ENCODE results near the gene TPM4. TPM values are rescaled to one million over a fixed set of nuclear protein-coding genes. Genes with fewer than 3 reads are reported as not detected.

The TPM4 gene
- total RNA-seq, 2 donors from 2014 or later = 964 to 1,096 TPM

DNA sequence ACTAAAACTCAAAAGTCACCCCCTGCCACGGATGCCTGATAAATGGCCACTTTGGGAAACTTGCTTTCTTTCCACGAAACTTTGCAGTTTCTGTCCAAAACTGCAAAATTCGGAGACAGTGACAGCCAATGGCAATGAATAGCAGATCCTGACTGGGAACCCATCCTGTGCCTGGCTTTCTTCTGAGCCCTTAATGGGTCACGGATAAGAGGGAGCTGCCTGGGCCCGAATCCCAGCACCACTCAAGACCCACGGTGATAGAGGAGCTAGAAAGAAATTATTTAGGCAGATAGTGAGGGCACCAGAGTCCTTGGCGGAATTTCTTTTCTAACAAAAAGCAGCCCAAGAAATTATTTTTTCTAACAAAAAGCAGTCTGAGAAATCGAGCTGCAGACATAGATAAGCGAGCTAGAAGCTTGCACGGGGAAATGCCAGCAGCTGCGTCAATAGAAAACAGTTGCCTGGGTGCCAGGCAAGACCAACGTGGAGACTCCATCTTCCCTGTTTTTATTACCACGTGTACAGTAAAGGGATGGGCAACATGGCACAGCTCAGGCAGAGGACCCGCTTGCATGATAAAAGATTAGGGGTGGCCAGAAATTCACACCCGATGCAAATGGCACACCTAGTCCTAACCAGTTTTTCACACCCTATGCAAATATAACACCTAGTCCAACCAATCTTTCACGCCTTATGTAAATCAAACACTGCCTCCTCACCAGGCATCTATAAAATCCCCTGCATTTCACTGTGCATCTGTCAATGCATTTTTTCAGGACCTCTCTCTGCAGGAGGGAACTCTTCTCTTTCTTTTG lies 60.1 kb downstream of the TPM4 start:
- ATAC-seq (ENCODE audit: insufficient number of reproducible peaks, low FRiP score, low read depth) = no peak
- H3K27me3 ChIP-seq (replicated peaks; ENCODE audit: insufficient read depth) = no peaks in the 10 kb centered on the region
- no peaks in the 10 kb centered on the region for H3K4me1 ChIP-seq (ENCODE audit: control insufficient read depth in 1 of 2, low read depth in 2 of 2)
- H3K27ac ChIP-seq = no peak overlapping the region
- no peak overlapping the region for H3K4me3 ChIP-seq
- peaks cover 22% of the 10 kb centered on the region for H3K36me3 ChIP-seq
- TF ChIP-seq, protein P1, sequence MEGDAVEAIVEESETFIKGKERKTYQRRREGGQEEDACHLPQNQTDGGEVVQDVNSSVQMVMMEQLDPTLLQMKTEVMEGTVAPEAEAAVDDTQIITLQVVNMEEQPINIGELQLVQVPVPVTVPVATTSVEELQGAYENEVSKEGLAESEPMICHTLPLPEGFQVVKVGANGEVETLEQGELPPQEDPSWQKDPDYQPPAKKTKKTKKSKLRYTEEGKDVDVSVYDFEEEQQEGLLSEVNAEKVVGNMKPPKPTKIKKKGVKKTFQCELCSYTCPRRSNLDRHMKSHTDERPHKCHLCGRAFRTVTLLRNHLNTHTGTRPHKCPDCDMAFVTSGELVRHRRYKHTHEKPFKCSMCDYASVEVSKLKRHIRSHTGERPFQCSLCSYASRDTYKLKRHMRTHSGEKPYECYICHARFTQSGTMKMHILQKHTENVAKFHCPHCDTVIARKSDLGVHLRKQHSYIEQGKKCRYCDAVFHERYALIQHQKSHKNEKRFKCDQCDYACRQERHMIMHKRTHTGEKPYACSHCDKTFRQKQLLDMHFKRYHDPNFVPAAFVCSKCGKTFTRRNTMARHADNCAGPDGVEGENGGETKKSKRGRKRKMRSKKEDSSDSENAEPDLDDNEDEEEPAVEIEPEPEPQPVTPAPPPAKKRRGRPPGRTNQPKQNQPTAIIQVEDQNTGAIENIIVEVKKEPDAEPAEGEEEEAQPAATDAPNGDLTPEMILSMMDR (IDR thresholded peaks at IDR 0.05) = no peak
- H3K9me3 ChIP-seq = no peaks in the 10 kb centered on the region
- DNase-seq (ENCODE audit: low spot score) = no peak

DNA sequence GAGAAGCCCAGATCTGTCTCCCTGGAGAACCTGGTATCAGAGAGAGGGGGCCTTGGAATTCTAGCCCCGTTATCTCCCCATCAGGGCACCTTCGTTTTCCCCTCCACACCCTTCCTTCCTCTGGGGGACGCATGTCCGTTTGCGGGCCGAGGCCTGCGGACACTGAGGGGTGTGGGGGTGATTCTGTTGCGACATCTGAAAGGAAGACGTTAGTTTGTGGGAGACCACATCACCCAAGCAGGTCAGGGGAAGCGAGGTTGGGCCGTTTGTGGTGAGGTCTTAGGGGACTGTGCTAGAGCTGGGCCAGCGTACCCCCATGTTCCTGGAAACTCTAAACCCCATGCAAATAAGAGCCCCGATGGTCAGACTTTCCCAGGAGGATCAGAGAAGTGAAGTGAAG lies 63.5 kb downstream of the TPM4 start:
- Histone ChIP-seq H3K27ac (no peak overlapping the region), H3K4me3 (no peak overlapping the region), H3K4me1 (ENCODE audit: control insufficient read depth in 1 of 2, low read depth in 2 of 2) (no peaks in the 10 kb centered on the region), H3K9me3 (no peaks in the 10 kb centered on the region), H3K36me3 (no peaks in the 10 kb centered on the region), H3K27me3 (replicated peaks; ENCODE audit: insufficient read depth) (no peaks in the 10 kb centered on the region)
- DNase-seq (ENCODE audit: low spot score) = no peak
- no peak for ATAC-seq (ENCODE audit: insufficient number of reproducible peaks, low FRiP score, low read depth)
- TF ChIP-seq, protein P1 (IDR thresholded peaks at IDR 0.05) = no peak

DNA sequence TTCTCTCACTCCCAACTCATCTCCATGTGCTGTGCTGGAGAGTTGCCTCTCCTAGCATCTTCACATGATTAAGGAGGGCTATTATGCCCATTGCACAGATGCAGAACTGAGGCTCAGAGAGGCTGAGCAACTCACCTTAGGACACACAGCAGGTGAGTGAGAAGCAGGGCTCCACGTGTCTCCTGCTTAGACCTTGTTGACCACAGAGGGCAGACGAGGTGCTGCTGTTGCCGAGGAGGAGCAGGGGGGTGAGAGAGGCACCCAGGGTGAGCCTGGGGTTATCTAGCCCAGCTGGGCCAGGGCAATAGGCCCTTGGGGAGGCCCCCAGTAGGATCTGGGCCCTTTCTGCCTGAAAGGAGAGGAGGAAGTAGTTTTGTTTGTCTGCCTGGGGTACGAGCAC lies 64.7 kb downstream of the TPM4 start:
- no peak for DNase-seq (ENCODE audit: low spot score)
- TF ChIP-seq, protein P1 (IDR thresholded peaks at IDR 0.05) = no peak

DNA sequence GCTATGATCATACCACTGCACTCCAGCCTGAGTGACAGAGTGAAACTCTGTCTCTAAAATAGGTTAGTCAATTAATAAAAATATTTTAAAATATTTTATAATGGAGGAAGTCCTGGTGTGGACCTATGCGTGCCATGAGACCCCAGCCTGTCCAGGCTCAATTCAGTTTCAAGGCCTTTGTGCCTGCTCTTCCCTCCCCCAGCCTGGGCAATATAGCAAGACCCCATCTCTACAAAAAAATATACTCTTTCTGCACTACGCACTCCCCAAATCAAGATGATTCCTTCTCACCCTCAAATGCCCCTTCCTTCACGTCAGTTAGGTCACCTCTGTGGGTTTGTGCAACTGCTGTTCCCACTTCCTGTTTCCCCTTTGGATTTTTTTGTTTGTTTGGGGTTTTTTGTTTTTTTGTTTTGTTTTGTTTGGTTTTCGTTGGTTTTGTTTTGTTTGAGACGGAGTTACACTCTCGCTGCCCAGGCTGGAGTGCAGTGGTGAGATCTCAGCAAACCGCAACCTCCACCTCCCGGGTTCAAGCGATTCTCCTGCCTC lies 65.8 kb downstream of the TPM4 start:
- DNase-seq (ENCODE audit: low spot score) (no peak), ATAC-seq (ENCODE audit: insufficient number of reproducible peaks, low FRiP score, low read depth) (no peak)
- Histone ChIP-seq H3K4me1 (ENCODE audit: control insufficient read depth in 1 of 2, low read depth in 2 of 2) (no peaks in the 10 kb centered on the region), H3K4me3 (no peak overlapping the region), H3K36me3 (no peaks in the 10 kb centered on the region), H3K27ac (no peak overlapping the region), H3K9me3 (no peaks in the 10 kb centered on the region), H3K27me3 (replicated peaks; ENCODE audit: insufficient read depth) (no peaks in the 10 kb centered on the region)
- TF ChIP-seq, protein P1 (IDR thresholded peaks at IDR 0.05) = no peak

More for the DNA sequence above, 64.7 kb downstream of the TPM4 start:
- H3K27me3 ChIP-seq (replicated peaks; ENCODE audit: insufficient read depth) = no peaks in the 10 kb centered on the region
- no peak overlapping the region for H3K4me3 ChIP-seq
- ATAC-seq (ENCODE audit: insufficient number of reproducible peaks, low FRiP score, low read depth) = no peak
- H3K27ac ChIP-seq = no peak overlapping the region
- H3K4me1 ChIP-seq (ENCODE audit: control insufficient read depth in 1 of 2, low read depth in 2 of 2) = no peaks in the 10 kb centered on the region
- H3K9me3 ChIP-seq = no peaks in the 10 kb centered on the region
- H3K36me3 ChIP-seq = no peaks in the 10 kb centered on the region

DNA sequence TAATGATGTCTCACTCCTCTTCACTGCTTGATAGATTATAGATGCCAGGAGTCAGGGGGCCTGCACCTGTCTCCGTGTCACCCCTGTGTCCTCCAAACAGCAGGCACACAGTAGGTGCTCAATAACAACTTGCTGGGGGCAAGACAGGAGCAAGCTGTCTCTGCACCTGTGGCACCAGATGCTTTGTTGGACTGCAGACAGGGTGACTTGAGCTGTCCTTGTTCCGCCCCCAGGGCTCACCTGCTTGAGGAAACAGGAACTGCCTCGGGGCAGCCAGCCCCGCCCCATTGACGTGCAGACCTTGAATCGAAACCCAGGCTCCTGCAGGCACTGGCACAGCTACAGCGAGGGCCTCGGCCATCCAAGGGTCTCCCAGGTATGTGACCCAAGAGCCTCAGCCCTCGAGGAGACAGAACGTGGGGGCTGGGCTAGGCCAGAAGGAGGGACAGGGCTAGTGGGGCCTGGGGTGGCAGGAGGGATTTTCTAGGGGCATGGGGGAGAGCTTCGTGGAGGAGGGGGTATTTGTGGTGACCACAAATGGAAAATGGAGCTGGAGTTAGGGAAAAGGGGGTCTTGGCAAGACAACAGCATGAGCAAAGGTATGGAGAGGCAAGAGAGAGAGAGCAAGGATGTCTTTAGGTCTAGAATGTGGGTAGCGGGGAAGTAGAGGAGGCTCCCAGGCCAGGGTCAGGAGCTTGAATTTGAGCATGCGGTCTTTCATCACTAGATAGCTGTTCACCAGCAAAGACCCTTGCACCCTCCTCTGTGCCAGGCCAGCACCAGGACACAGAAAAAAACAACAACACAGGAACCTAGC lies 67.3 kb downstream of the TPM4 start, which contains the start of gene HSH2D:
HSH2D (plus strand) TSS at position 287 of the 817 bp plus-strand sequence. CDS start 5,066 bp downstream, outside the sequence.
- Histone ChIP-seq H3K27ac (no peak within 1 kb of the TSS), H3K4me1 (ENCODE audit: control insufficient read depth in 1 of 2, low read depth in 2 of 2) (no peaks in the 10 kb centered on the region), H3K9me3 (no peaks in the 10 kb centered on the region), H3K4me3 (peak within 1 kb of the TSS; percentile 49), H3K36me3 (no peaks in the 10 kb centered on the region), H3K27me3 (replicated peaks; ENCODE audit: insufficient read depth) (no peaks in the 10 kb centered on the region)
- TF ChIP-seq, protein P1 (IDR thresholded peaks at IDR 0.05) = no peak
- no peak for DNase-seq (ENCODE audit: low spot score)
- no peak for ATAC-seq (ENCODE audit: insufficient number of reproducible peaks, low FRiP score, low read depth)
